ENCODE results near the gene MAPK4.

The MAPK4 gene

DNA sequence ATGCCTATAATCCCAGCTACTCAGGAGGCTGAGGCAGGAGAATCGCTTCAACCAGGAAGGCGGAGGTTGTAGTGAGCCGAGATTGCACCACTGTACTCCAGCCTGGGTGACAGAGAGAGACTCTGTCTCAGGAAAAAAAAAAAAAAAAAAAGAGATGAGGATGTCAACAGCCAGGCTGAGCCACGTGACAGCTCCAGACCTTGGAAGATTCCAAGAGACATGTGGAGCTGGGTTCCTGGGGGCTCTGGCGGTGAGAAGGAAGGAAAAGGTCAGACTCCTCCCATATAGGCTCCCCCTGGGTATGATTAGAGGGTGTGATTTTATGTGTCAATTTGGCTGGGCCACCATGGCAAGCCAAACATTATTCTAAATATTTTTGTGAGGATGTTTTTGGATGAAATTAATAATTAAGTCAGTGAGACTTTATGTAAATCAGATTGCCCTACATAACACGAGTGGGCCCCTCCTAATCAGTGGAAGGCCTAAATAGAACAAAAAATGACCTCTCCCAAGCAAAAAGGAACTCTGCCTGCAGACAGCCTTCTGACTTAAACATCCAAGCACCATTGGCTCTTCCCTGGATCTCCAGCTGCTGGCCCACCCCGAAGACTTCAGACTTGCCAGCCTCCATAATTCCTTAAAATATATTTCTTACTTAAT, 178.3 kb downstream of the MAPK4 start:
- Histone ChIP-seq H3K9ac (ENCODE audit: low read depth, low read length) (no peak overlapping the region), H3K27ac (ENCODE audit: low read depth, low read length) (no peak overlapping the region), H3K36me3 (ENCODE audit: control insufficient read depth, insufficient read depth, low read length) (no peaks in the 10 kb centered on the region), H3K9me3 (ENCODE audit: control insufficient read depth, insufficient read depth, low read length) (no peaks in the 10 kb centered on the region), H3K4me1 (ENCODE audit: control insufficient read depth, insufficient read depth, low read length) (no peaks in the 10 kb centered on the region), H3K4me3 (ENCODE audit: low read depth, low read length) (no peak overlapping the region), H3K27me3 (ENCODE audit: control insufficient read depth, insufficient read depth, low read length) (no peaks in the 10 kb centered on the region)

DNA sequence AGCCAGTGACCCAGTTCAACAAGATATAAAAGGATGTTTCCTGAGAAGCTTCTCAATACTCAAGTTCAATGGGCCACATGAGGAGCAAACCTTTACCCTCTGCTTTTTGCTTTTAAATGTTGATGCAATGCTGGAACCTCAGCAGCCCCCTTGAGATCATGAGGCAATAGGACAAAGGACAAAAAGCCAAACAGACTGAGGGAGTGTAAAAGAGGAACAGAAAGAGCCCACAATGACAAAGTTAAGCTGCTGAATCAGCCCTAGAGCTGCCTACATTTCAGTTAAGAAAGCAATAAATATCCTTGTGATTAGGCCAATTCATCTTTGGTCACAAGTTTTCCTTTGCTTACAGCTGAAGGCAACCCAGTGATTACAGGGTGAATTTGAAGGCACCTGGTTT, 183.1 kb downstream of the MAPK4 start:
- H3K4me3 ChIP-seq (ENCODE audit: low read depth, low read length): no peak overlapping the region
- H3K27ac ChIP-seq (ENCODE audit: low read depth, low read length): no peak overlapping the region
- no peaks in the 10 kb centered on the region for H3K36me3 ChIP-seq (ENCODE audit: control insufficient read depth, insufficient read depth, low read length)
- H3K9me3 ChIP-seq (ENCODE audit: control insufficient read depth, insufficient read depth, low read length): no peaks in the 10 kb centered on the region
- H3K4me1 ChIP-seq (ENCODE audit: control insufficient read depth, insufficient read depth, low read length): peaks cover 3% of the 10 kb centered on the region; the same call in 1 of the 2 replicates
- no peak overlapping the region for H3K9ac ChIP-seq (ENCODE audit: low read depth, low read length)
- H3K27me3 ChIP-seq (ENCODE audit: control insufficient read depth, insufficient read depth, low read length): no peaks in the 10 kb centered on the region

DNA sequence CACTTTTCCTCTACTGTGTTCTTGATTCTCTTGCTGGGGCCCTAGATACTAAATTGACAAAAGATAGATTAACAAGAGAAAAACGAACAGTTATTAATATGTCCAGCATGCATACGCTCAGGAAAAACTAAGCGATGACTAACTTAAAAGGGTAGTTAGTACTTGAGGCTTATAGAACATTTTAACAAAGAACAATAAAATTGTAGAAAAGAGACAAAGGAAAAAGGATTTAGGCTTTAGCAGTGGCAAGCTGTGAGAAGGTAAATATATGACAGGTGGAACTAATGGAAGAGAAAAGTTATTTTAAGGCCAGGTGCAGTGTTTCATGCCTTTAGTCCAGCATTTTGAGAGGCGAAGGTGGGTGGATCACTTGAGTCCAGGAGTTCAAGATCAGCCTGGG, 184.4 kb downstream of the MAPK4 start:
- Histone ChIP-seq H3K9me3 (ENCODE audit: control insufficient read depth, insufficient read depth, low read length) (no peaks in the 10 kb centered on the region), H3K4me1 (ENCODE audit: control insufficient read depth, insufficient read depth, low read length) (peaks cover 16% of the 10 kb centered on the region), H3K27ac (ENCODE audit: low read depth, low read length) (no peak overlapping the region), H3K9ac (ENCODE audit: low read depth, low read length) (no peak overlapping the region), H3K27me3 (ENCODE audit: control insufficient read depth, insufficient read depth, low read length) (no peaks in the 10 kb centered on the region), H3K4me3 (ENCODE audit: low read depth, low read length) (no peak overlapping the region), H3K36me3 (ENCODE audit: control insufficient read depth, insufficient read depth, low read length) (no peaks in the 10 kb centered on the region)

DNA sequence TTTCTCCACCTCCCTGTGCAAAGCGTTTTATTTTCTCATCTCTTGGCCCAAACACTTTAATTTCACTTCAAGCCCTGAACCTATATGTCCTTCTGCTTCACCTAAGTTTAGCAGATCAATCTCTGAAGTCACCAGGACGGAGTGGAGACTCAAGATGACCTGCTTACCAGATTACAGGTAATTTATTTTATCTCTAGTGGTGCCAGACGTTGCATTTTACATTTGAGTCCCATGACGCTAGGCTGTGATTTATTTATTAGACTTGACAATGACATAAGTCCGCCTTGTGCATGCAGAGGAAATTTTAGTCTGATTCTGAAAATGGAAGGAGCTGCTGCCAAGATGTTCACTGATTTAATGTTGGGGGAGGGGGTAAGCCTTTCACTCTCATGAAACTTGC, 186.1 kb downstream of the MAPK4 start:
- H3K27ac ChIP-seq (ENCODE audit: low read depth, low read length): no peak overlapping the region

DNA sequence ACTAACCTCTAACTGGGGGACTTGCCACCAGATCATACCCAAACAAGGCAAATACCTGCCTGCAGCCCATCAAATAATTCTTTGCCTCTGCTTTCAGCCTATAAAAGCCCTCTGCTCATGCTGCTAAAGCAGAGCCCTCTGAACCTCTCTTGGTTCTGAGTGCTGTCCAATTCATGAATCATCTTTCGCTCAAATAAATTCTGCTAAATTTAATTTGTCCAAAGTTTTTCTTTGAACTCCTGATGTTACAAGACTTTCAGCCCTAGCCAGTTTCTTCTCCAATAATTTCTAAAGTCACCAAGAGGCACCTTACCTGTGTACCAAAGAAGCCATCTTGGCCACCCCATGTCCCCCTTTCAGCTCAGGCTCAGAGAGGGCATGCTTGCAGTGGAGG, 188.0 kb downstream of the MAPK4 start:
- H3K9ac ChIP-seq (ENCODE audit: low read depth, low read length): no peak overlapping the region
- H3K36me3 ChIP-seq (ENCODE audit: control insufficient read depth, insufficient read depth, low read length): no peaks in the 10 kb centered on the region

More for the DNA sequence above, 186.1 kb downstream of the MAPK4 start:
- H3K9ac ChIP-seq (ENCODE audit: low read depth, low read length): no peak overlapping the region
- no peaks in the 10 kb centered on the region for H3K27me3 ChIP-seq (ENCODE audit: control insufficient read depth, insufficient read depth, low read length)
- H3K36me3 ChIP-seq (ENCODE audit: control insufficient read depth, insufficient read depth, low read length): no peaks in the 10 kb centered on the region
- H3K4me1 ChIP-seq (ENCODE audit: control insufficient read depth, insufficient read depth, low read length): peaks cover 27% of the 10 kb centered on the region
- H3K4me3 ChIP-seq (ENCODE audit: low read depth, low read length): no peak overlapping the region
- no peaks in the 10 kb centered on the region for H3K9me3 ChIP-seq (ENCODE audit: control insufficient read depth, insufficient read depth, low read length)

DNA sequence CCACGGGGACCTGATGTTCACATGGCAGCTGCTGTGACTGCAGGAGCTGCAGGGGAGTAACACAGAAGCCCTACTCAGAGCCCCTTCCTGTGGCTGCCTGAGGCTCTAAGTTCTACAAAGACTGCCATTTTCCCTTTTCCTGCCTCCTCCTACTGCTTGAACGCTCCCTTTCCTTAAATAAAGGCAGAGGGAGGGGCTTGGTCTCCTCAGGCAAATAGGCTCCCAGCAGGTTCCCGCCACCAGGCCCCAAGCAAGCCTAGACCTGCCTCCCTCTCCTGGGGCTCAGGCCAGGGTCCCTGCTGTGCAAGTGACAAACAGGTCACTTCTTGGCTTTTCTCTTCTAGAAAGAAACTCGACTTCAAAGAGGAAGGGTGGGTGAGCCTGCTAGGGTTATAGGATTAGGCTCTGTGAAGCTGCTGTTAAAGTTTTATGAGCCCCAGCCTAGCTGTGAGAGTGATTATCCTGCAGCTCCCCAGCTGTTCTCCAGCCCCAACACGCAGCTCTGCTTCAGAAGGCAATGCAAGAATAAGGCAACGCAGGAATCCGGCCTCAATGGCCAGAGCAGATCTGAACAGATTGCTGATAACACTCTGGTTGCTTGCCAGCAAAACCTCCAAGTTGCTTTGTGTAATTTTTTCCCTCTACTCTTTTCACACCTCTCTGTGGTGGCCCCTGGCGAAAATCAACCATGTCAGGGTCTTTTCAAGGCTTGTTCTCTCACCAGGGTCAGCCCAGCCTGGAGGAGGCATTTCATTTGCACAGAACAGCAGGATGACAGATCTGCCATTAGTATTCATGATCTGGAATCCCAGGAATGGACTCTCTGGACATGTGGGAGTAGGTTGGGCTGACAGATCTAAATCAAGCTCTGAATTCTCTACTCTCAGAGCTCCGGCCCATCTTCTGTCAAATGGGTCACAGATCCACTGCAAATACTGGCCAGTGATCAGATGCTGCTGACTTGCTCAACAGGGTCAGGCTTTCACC, 188.6 kb downstream of the MAPK4 start:
- Histone ChIP-seq H3K27me3 (ENCODE audit: control insufficient read depth, insufficient read depth, low read length) (no peaks in the 10 kb centered on the region), H3K4me3 (ENCODE audit: low read depth, low read length) (no peak overlapping the region), H3K4me1 (ENCODE audit: control insufficient read depth, insufficient read depth, low read length) (peaks cover 27% of the 10 kb centered on the region), H3K9ac (ENCODE audit: low read depth, low read length) (no peak overlapping the region), H3K27ac (ENCODE audit: low read depth, low read length) (peak overlapping the region; percentile 77), H3K9me3 (ENCODE audit: control insufficient read depth, insufficient read depth, low read length) (no peaks in the 10 kb centered on the region), H3K36me3 (ENCODE audit: control insufficient read depth, insufficient read depth, low read length) (no peaks in the 10 kb centered on the region)

More for the DNA sequence above, 188.0 kb downstream of the MAPK4 start:
- H3K27me3 ChIP-seq (ENCODE audit: control insufficient read depth, insufficient read depth, low read length): no peaks in the 10 kb centered on the region
- peaks cover 27% of the 10 kb centered on the region for H3K4me1 ChIP-seq (ENCODE audit: control insufficient read depth, insufficient read depth, low read length)
- H3K9me3 ChIP-seq (ENCODE audit: control insufficient read depth, insufficient read depth, low read length): no peaks in the 10 kb centered on the region
- no peak overlapping the region for H3K4me3 ChIP-seq (ENCODE audit: low read depth, low read length)
- peak overlapping the region; percentile 77 for H3K27ac ChIP-seq (ENCODE audit: low read depth, low read length)

DNA sequence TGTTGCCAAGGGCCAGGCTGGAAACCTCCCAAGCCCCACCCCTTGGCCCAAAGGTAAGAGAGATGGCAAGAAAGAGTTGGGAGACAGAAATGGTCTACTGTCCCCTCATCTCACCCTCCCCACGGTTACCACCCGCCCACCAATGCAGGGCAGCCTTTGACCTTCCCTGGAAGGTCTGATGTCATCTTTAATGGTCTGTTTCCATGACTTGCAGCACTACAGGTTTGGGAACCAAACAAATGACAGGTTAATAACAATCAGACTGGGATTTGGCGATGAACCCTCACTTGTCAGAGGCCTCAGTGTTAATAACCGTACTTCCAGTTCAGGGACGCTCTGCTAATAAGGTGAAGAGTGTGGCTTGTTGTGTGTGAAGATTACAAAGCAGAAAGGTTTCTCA, 189.5 kb downstream of the MAPK4 start:
- H3K9ac ChIP-seq (ENCODE audit: low read depth, low read length): no peak overlapping the region
- H3K27ac ChIP-seq (ENCODE audit: low read depth, low read length): peak overlapping the region; percentile 77
- no peak overlapping the region for H3K4me3 ChIP-seq (ENCODE audit: low read depth, low read length)
- no peaks in the 10 kb centered on the region for H3K36me3 ChIP-seq (ENCODE audit: control insufficient read depth, insufficient read depth, low read length)
- H3K9me3 ChIP-seq (ENCODE audit: control insufficient read depth, insufficient read depth, low read length): no peaks in the 10 kb centered on the region
- H3K4me1 ChIP-seq (ENCODE audit: control insufficient read depth, insufficient read depth, low read length): peaks cover 27% of the 10 kb centered on the region
- no peaks in the 10 kb centered on the region for H3K27me3 ChIP-seq (ENCODE audit: control insufficient read depth, insufficient read depth, low read length)

DNA sequence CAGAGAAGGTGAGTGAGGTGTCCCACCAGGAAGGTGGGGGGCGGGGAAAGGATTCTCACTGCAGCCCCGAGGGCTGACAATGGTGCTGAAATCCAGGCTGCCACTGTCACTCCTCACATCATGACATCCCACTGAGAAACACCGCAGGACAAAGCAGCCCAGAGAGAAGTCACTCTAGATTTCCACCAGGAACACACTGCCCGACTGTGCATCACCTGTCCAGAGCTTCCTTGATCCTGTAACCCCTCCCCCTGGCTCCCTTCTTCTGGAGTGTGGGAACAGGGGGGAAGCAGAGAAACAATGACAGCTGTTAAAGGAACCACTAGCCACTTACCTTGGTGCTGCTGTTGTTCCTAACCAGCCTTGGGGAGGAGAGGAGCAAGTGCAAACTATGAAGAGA, 190.1 kb downstream of the MAPK4 start:
- peaks cover 27% of the 10 kb centered on the region for H3K4me1 ChIP-seq (ENCODE audit: control insufficient read depth, insufficient read depth, low read length)
- H3K9ac ChIP-seq (ENCODE audit: low read depth, low read length): no peak overlapping the region
- no peaks in the 10 kb centered on the region for H3K9me3 ChIP-seq (ENCODE audit: control insufficient read depth, insufficient read depth, low read length)
- peak overlapping the region; percentile 28 for H3K27ac ChIP-seq (ENCODE audit: low read depth, low read length)
- no peaks in the 10 kb centered on the region for H3K36me3 ChIP-seq (ENCODE audit: control insufficient read depth, insufficient read depth, low read length)
- H3K4me3 ChIP-seq (ENCODE audit: low read depth, low read length): no peak overlapping the region
- H3K27me3 ChIP-seq (ENCODE audit: control insufficient read depth, insufficient read depth, low read length): no peaks in the 10 kb centered on the region

DNA sequence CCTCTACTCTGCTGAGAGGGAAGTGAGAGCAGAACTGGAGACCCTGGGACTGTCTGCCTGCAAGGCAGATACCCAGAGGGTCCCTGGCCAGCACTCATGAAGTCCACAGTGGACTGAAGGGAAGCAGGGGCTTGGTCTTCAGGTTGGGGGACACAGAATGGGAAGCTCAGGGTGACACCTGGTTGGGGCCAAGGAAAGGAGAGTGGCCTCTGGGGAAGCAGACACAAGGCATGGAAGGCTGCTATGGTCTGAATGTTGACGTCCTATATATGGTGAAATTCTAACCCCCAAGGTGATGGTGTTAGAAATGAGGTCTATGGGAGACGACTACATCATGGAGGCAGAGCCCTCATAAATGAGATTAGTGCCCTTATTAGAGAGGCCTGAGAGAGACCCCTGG, 190.7 kb downstream of the MAPK4 start:
- Histone ChIP-seq H3K36me3 (ENCODE audit: control insufficient read depth, insufficient read depth, low read length) (no peaks in the 10 kb centered on the region), H3K27me3 (ENCODE audit: control insufficient read depth, insufficient read depth, low read length) (no peaks in the 10 kb centered on the region), H3K9me3 (ENCODE audit: control insufficient read depth, insufficient read depth, low read length) (no peaks in the 10 kb centered on the region), H3K9ac (ENCODE audit: low read depth, low read length) (no peak overlapping the region), H3K27ac (ENCODE audit: low read depth, low read length) (no peak overlapping the region), H3K4me1 (ENCODE audit: control insufficient read depth, insufficient read depth, low read length) (peaks cover 27% of the 10 kb centered on the region), H3K4me3 (ENCODE audit: low read depth, low read length) (no peak overlapping the region)

DNA sequence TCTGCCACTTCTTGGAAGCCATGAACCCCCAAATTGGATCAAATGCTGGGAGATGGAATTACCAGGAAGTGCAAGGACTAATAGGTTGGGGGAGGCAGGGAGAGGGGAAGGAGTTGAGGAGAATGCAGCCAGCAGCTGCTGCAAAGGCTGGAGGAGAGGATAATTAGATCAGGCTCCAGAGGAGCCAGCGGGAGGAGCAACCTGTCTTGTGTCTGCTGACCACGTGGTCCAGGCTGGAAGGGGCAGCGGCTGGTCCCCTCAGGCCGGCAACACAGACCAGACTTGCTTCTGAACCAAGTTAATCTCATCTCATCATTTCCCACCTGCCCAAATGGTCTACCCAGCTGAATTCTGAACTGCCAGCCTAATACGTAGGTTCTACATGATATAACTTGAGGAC, 191.6 kb downstream of the MAPK4 start:
- H3K9me3 ChIP-seq (ENCODE audit: control insufficient read depth, insufficient read depth, low read length): no peaks in the 10 kb centered on the region
- no peaks in the 10 kb centered on the region for H3K27me3 ChIP-seq (ENCODE audit: control insufficient read depth, insufficient read depth, low read length)
- no peak overlapping the region for H3K9ac ChIP-seq (ENCODE audit: low read depth, low read length)
- no peak overlapping the region for H3K4me3 ChIP-seq (ENCODE audit: low read depth, low read length)
- H3K4me1 ChIP-seq (ENCODE audit: control insufficient read depth, insufficient read depth, low read length): peaks cover 27% of the 10 kb centered on the region
- H3K27ac ChIP-seq (ENCODE audit: low read depth, low read length): no peak overlapping the region
- no peaks in the 10 kb centered on the region for H3K36me3 ChIP-seq (ENCODE audit: control insufficient read depth, insufficient read depth, low read length)

DNA sequence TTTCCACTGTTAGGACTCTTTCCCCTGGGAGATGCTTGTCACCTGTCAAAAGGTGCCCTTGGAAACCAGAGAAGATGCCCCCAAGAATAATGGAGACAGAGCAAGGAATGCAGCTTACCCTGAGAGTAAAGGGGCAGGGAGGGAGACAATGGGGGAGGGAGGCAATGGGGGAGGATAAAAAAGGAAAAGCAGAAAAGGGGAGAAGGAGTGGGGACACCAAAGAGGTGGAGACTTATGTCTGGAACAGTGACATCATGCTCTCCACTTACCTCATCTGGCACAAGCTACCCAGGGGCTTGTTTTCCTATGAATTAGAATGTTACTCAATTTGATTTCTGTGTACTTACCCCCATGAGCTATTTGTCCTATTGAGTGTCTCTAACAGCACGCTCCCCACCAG, 192.1 kb downstream of the MAPK4 start:
- Histone ChIP-seq H3K4me1 (ENCODE audit: control insufficient read depth, insufficient read depth, low read length) (peaks cover 27% of the 10 kb centered on the region), H3K9me3 (ENCODE audit: control insufficient read depth, insufficient read depth, low read length) (no peaks in the 10 kb centered on the region), H3K4me3 (ENCODE audit: low read depth, low read length) (no peak overlapping the region), H3K27ac (ENCODE audit: low read depth, low read length) (no peak overlapping the region), H3K27me3 (ENCODE audit: control insufficient read depth, insufficient read depth, low read length) (no peaks in the 10 kb centered on the region), H3K36me3 (ENCODE audit: control insufficient read depth, insufficient read depth, low read length) (no peaks in the 10 kb centered on the region), H3K9ac (ENCODE audit: low read depth, low read length) (no peak overlapping the region)

All from HUES48 (cell line).